ENCODE measurements around the gene BORCS6. TPM values are rescaled to one million over a fixed set of nuclear protein-coding genes. Genes with fewer than 3 reads are reported as not detected.

BORCS6 gene
- total and polyA plus RNA-seq, 2 donors from 2014 or later = 8.6 to 15.4 TPM

- Histone ChIP-seq H3K27ac (ENCODE audit: low read depth in 2 of 2, low read length in 2 of 2) (no peak overlapping the region), H3K9ac (ENCODE audit: low read length in 3 of 3) (no peak overlapping the region), H3K9me3 (ENCODE audit: control insufficient read depth in 2 of 3, insufficient read depth in 1 of 3, low read length in 3 of 3) (no peaks in the 10 kb centered on the region), H3K36me3 (ENCODE audit: control insufficient read depth in 2 of 3, insufficient read depth in 3 of 3, low read length in 3 of 3) (peaks cover 0 to 84% (median 72%) of the 10 kb centered on the region in 3 donors), H3K27me3 (ENCODE audit: control insufficient read depth, insufficient read depth, low read length) (no peaks in the 10 kb centered on the region), H3K4me1 (ENCODE audit: control insufficient read depth in 2 of 3, insufficient read depth in 2 of 3, low read depth in 1 of 3, low read length in 3 of 3) (peaks cover 0 to 7% (median 0%) of the 10 kb centered on the region in 3 donors), H3K4me3 (ENCODE audit: low read length in 3 of 3) (no peak overlapping the region)
- DNase-seq (peak in 1 of 5 donors; percentile 38), FAIRE-seq (no peak)
- TF ChIP-seq, protein P1, sequence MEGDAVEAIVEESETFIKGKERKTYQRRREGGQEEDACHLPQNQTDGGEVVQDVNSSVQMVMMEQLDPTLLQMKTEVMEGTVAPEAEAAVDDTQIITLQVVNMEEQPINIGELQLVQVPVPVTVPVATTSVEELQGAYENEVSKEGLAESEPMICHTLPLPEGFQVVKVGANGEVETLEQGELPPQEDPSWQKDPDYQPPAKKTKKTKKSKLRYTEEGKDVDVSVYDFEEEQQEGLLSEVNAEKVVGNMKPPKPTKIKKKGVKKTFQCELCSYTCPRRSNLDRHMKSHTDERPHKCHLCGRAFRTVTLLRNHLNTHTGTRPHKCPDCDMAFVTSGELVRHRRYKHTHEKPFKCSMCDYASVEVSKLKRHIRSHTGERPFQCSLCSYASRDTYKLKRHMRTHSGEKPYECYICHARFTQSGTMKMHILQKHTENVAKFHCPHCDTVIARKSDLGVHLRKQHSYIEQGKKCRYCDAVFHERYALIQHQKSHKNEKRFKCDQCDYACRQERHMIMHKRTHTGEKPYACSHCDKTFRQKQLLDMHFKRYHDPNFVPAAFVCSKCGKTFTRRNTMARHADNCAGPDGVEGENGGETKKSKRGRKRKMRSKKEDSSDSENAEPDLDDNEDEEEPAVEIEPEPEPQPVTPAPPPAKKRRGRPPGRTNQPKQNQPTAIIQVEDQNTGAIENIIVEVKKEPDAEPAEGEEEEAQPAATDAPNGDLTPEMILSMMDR (IDR thresholded peaks at IDR 0.05; ENCODE audit: borderline replicate concordance, extremely low read depth, insufficient read depth) = no peak
- intact Hi-C loops (cut with DNase I) = no loop called here
These were observed 46.2 kb downstream of the BORCS6 start for GRCh38 chr17:8143581-8144400.

GRCh38 chr17:8142887-8143580 is 46.9 kb downstream of the BORCS6 start:
- no peak for FAIRE-seq
- H3K36me3 ChIP-seq (ENCODE audit: control insufficient read depth in 2 of 3, insufficient read depth in 3 of 3, low read length in 3 of 3) = peaks cover 0 to 76% (median 66%) of the 10 kb centered on the region in 3 donors
- intact Hi-C loops (cut with DNase I) = no loop called here
- no peaks in the 10 kb centered on the region for H3K27me3 ChIP-seq (ENCODE audit: control insufficient read depth, insufficient read depth, low read length)
- H3K27ac ChIP-seq (ENCODE audit: low read depth in 2 of 2, low read length in 2 of 2) = no peak overlapping the region
- DNase-seq = peak in 1 of 5 donors; percentile 41
- TF ChIP-seq, protein P1 (IDR thresholded peaks at IDR 0.05; ENCODE audit: borderline replicate concordance, extremely low read depth, insufficient read depth) = no peak
- peaks cover 0 to 11% (median 0%) of the 10 kb centered on the region in 3 donors for H3K4me1 ChIP-seq (ENCODE audit: control insufficient read depth in 2 of 3, insufficient read depth in 2 of 3, low read depth in 1 of 3, low read length in 3 of 3)
- no peaks in the 10 kb centered on the region for H3K9me3 ChIP-seq (ENCODE audit: control insufficient read depth in 2 of 3, insufficient read depth in 1 of 3, low read length in 3 of 3)
- H3K9ac ChIP-seq (ENCODE audit: low read length in 3 of 3) = no peak overlapping the region
- H3K4me3 ChIP-seq (ENCODE audit: low read length in 3 of 3) = no peak overlapping the region

DNA sequence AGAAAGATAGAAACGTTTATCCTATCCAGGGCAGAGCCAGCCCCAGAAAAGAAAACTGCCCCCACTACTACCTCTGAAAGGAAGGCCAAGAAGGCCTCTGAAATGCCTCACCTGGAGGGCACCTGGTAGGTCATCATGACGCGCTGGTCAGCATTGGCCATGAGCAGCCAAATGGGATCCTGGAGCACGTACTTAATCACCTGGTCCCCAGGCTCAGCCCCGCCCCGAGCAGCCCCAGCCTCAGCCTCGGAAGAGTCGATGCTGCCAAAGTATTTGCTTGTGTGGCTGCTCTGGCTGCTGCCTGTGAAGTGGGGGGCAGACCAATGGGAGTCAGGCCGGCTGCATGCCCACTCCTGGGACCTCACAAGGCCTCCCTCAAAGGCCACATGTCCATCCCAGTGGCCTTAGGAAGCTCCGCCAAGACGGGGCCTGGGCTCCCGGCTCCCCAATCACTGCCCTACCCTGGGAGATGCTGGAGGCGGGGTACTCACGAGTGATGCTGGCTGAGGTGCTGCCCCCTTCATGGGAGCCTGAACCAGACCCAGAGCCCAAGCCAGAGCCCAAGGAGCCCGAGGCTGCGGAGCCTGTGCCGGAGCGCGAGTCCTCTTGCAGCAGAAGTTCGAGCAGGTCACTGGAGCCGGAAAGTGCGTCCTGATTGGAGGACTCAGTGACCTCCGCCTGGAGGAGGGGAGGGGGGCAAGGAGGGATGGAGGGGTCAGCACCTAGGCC is 47.7 kb downstream of the BORCS6 start:
- no peak for FAIRE-seq
- peaks cover 0 to 11% (median 5%) of the 10 kb centered on the region in 3 donors for H3K4me1 ChIP-seq (ENCODE audit: control insufficient read depth in 2 of 3, insufficient read depth in 2 of 3, low read depth in 1 of 3, low read length in 3 of 3)
- peaks cover 0 to 69% (median 59%) of the 10 kb centered on the region in 3 donors for H3K36me3 ChIP-seq (ENCODE audit: control insufficient read depth in 2 of 3, insufficient read depth in 3 of 3, low read length in 3 of 3)
- intact Hi-C loops (cut with DNase I) = no loop called here
- H3K27me3 ChIP-seq (ENCODE audit: control insufficient read depth, insufficient read depth, low read length) = no peaks in the 10 kb centered on the region
- H3K27ac ChIP-seq (ENCODE audit: low read depth in 2 of 2, low read length in 2 of 2) = no peak overlapping the region
- DNase-seq = peak in 1 of 5 donors; percentile 40
- H3K4me3 ChIP-seq (ENCODE audit: low read length in 3 of 3) = no peak overlapping the region
- no peaks in the 10 kb centered on the region for H3K9me3 ChIP-seq (ENCODE audit: control insufficient read depth in 2 of 3, insufficient read depth in 1 of 3, low read length in 3 of 3)
- H3K9ac ChIP-seq (ENCODE audit: low read length in 3 of 3) = no peak overlapping the region
- TF ChIP-seq, protein P1 (IDR thresholded peaks at IDR 0.05; ENCODE audit: borderline replicate concordance, extremely low read depth, insufficient read depth) = no peak

Data from kidney (tissue), 14 donors.